Activated CD8-positive, alpha-beta T cell treated with anti-CD3 and anti-CD28 coated beads for 36 hours (primary cell): ENCODE measurements around the gene PRKAG2. TPM values are rescaled to one million over a fixed set of nuclear protein-coding genes. Genes with fewer than 3 reads are reported as not detected.

Source experiments
- ATAC-seq: fragments of 200-7000 bp; cut with Tn5 transposase; one replicate; pipeline ENCODE4 v1.10.0; 2021; ENCODE audit warnings: mild to moderate bottlenecking, moderate library complexity
- CTCF ChIA-PET: fragments of 350-600 bp; sonication (Branson Sonifier 250); formaldehyde crosslinking; loops from one replicate; lab custom pipeline; 2021; ENCODE audit warnings: antibody characterized with exemption; lab: Charles Lee
- POLR2A ChIA-PET: fragments of 350-600 bp; sonication (Branson Sonifier 250); formaldehyde crosslinking; loops from one replicate; lab custom pipeline; 2021; ENCODE audit warnings: antibody characterized with exemption; lab: Charles Lee
- DNase-seq: peaks from one replicate; pipeline ENCODE4 v3.0.0-alpha.2; 2020
- H3K27ac Mint-ChIP-seq: one replicate; pipeline ENCODE4 v1.8.0; 2021; ENCODE audit warnings: mild to moderate bottlenecking, mixed read lengths
- H3K27me3 Mint-ChIP-seq: one replicate; pipeline ENCODE4 v1.8.0; 2021; ENCODE audit warnings: mixed read lengths
- H3K36me3 Mint-ChIP-seq: one replicate; pipeline ENCODE4 v1.8.0; 2021; ENCODE audit warnings: low read depth, mixed read lengths
- H3K4me1 Mint-ChIP-seq: one replicate; pipeline ENCODE4 v1.8.0; 2021; ENCODE audit warnings: low read depth, mixed read lengths
- H3K4me3 Mint-ChIP-seq: one replicate; pipeline ENCODE4 v1.8.0; 2021; ENCODE audit warnings: mild to moderate bottlenecking, moderate library complexity, mixed read lengths
- H3K9me3 Mint-ChIP-seq: one replicate; pipeline ENCODE4 v1.8.0; 2021; ENCODE audit warnings: mixed read lengths
- CTCF ChIP-seq: fragments of 200-600 bp; IDR thresholded peaks from one replicate; pipeline ENCODE4 v1.8.0; 2022; ENCODE audit warnings: antibody characterized with exemption, mild to moderate bottlenecking
- intact Hi-C: fragments of 100-400 bp; cut with micrococcal nuclease; formaldehyde crosslinking; loops from one replicate; pipeline ENCODE4 v1.10.0; 2022
- total RNA-seq, 2 experiments: library from RNA; stranded (reverse); gene quantifications; one replicate each; pipeline ENCODE4 v1.2.3, GENCODE V29; 2021

PRKAG2 gene
- total RNA-seq, 2 experiments from 2014 or later, result 17.0 to 19.2 TPM

GRCh38 chr7:151709141-151710038 lies 167.5 kb downstream of the PRKAG2 start:
- Mint-ChIP-seq H3K36me3 (no peaks in the 10 kb centered on the region), H3K27me3 (no peaks in the 10 kb centered on the region), H3K9me3 (no peaks in the 10 kb centered on the region), H3K27ac (no peak overlapping the region), H3K4me1 (peaks cover 8% of the 10 kb centered on the region), H3K4me3 (no peak overlapping the region)
- no peak for TF ChIP-seq CTCF
- CTCF ChIA-PET, result no interaction called here
- POLR2A ChIA-PET, result no interaction called here
- DNase-seq (no peak), ATAC-seq (no peak)
- intact Hi-C loops, result no loop called here

DNA sequence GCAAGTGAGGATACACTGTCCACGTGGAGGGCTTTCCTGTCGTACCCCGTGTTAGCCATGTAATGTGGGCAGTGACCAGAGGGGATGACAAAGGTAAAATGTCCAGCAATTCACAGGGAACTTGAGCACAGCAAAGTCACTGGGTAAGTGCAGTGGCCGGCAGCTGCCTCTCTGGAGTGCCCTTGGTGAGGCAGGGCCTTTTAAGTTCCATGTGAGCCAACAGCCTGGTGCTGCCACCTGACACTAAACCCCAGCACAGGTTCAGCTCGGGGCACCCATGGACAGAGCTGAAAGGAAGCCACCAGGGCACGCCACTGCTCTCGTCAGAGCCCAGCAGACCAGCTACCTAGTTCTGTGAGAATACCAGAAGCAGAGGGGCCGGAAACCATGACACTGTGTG lies 168.3 kb downstream of the PRKAG2 start:
- TF ChIP-seq CTCF, result no peak
- CTCF ChIA-PET, result interaction anchor here (2.6 kb wide), 1 partner anchor 12 kb away, joined by 6 read pairs; no protein-coding TSS in a partner anchor
- no peaks in the 10 kb centered on the region for H3K9me3 Mint-ChIP-seq
- DNase-seq (no peak), ATAC-seq (no peak)
- H3K4me3 Mint-ChIP-seq, result no peak overlapping the region
- H3K27ac Mint-ChIP-seq, result no peak overlapping the region
- peaks cover 8% of the 10 kb centered on the region for H3K4me1 Mint-ChIP-seq
- POLR2A ChIA-PET, result no interaction called here
- intact Hi-C loops, result no loop called here
- no peaks in the 10 kb centered on the region for H3K27me3 Mint-ChIP-seq
- no peaks in the 10 kb centered on the region for H3K36me3 Mint-ChIP-seq

DNA sequence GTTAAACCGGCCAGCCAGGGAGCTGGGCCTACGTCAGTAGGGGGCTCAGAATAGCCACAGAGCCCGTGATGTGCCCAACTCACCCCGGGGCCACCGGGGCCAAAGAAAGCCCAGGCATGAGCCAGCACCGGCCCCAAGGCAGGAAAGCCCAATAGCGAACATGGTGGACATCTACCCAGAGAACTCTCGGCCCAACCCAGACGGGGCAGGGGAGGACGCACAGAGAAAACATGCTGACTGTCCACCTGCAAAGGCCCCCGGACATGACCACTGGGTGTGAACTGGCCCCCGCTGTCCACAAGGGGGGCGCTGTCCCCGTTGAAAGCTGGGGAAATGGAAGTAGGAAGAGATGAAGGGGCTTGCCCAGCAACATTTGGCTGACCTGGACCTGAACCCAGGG lies 169.2 kb downstream of the PRKAG2 start:
- DNase-seq, result no peak
- H3K27me3 Mint-ChIP-seq, result no peaks in the 10 kb centered on the region
- no peak for TF ChIP-seq CTCF
- no peaks in the 10 kb centered on the region for H3K36me3 Mint-ChIP-seq
- H3K4me3 Mint-ChIP-seq, result no peak overlapping the region
- H3K27ac Mint-ChIP-seq, result no peak overlapping the region
- no peaks in the 10 kb centered on the region for H3K9me3 Mint-ChIP-seq
- POLR2A ChIA-PET, result no interaction called here
- H3K4me1 Mint-ChIP-seq, result peaks cover 8% of the 10 kb centered on the region
- no peak for ATAC-seq
- CTCF ChIA-PET, result interaction anchor here (0.9 to 2.6 kb wide), 3 partner anchors 12 to 75 kb away, joined by 3 to 6 read pairs (median 4); no protein-coding TSS in a partner anchor
- intact Hi-C loops, result no loop called here

DNA sequence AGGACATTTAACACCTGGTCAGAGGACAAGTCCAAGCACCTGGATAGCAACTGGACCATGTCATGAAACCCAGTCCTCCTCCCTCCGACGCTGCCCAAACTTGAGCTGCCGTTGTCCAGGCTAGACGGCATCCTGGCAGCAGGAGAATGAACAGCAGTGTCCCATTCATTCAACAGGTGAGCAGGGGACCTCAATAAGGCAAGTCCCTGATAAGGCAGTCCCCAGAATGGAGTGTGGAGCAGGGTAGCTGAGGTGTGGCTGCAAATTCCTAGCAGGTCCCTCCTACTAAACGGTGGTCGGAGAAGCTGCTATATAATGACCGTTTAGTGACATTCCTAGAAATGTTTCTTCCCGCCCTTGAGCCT lies 169.8 kb downstream of the PRKAG2 start:
- H3K27me3 Mint-ChIP-seq, result no peaks in the 10 kb centered on the region
- no peak for TF ChIP-seq CTCF
- CTCF ChIA-PET, result interaction anchor here (0.9 to 2.6 kb wide), 5 partner anchors 11 to 75 kb away, joined by 3 to 6 read pairs (median 3); no protein-coding TSS in a partner anchor
- DNase-seq (no peak), ATAC-seq (no peak)
- POLR2A ChIA-PET, result no interaction called here
- H3K4me1 Mint-ChIP-seq, result peaks cover 4% of the 10 kb centered on the region
- H3K36me3 Mint-ChIP-seq, result no peaks in the 10 kb centered on the region
- no peak overlapping the region for H3K27ac Mint-ChIP-seq
- H3K4me3 Mint-ChIP-seq, result no peak overlapping the region
- no peaks in the 10 kb centered on the region for H3K9me3 Mint-ChIP-seq
- intact Hi-C loops, result no loop called here
